Inflammatory macrophage (primary cell): ENCODE data around the gene HOXC13.

Experiments used
- DNase-seq, 2 donors: peaks; one replicate each; pipeline ENCODE4 v3.0.0-alpha.2; 2020 to 2022

HOXC13 gene

DNA sequence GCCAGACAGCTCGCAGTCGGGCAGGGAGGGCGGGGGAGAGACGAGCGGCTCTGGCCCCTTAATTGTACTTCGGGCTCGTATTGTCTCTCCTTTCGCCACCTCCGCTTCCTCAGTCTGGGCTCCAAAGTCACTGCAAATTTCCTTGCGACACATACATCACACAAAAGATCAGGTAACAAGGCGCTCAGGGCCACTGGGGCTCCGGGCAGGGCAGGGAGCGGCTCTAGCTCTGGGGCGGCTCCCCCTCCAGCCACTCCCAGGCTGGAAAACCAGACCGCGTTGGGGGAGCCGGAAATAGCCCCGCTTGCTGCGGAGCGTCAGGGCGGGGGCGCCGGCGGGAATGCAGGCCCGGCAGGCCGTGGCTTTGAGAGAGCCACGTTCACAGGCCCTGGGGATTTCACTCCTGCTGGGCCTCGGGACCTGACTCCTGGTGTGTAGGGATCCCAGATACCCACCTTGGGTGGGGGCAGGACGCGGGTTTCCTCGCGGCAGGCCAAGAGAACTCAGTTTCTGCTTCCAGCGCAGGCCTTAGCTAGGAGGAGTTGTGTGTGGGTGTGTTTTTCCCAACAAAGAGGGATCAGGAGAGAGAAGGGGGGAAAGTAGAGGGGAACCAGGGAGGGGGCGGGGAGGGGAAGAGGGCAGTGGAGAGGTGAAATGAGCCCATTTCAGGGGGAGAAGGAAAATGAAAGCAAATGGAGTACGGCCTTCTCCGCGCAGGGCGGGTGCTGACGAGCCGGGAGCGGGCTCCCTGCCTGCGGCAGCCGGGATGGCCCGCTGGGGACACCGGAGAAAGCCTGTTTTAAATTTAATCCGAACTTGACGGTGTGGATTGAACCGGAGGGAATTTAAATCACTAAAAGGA lies 57.0 kb downstream of the HOXC13 start:
- no peak for DNase-seq
